ENCODE data around the gene GNPTG. TPM values are rescaled to one million over a fixed set of nuclear protein-coding genes. Genes with fewer than 3 reads are reported as not detected.
A peak's percentile ranks its signal among the peaks of the same experiment; 100 is the strongest.

GNPTG gene
- total and polyA plus RNA-seq, 2 of the 13 experiments (the other 11 are each of a cell fraction or from before 2014, with no cell fraction given), result 22.7 to 71.1 TPM

- TF ChIP-seq REXO4 (CRISPR knock-in tag; IDR thresholded peaks at IDR 0.05; ENCODE audit: borderline replicate concordance) (no peak), ZNF616 (CRISPR knock-in tag; IDR thresholded peaks at IDR 0.05; ENCODE audit: low read depth) (no peak), ZNF841 (CRISPR knock-in tag; IDR thresholded peaks at IDR 0.05; ENCODE audit: borderline replicate concordance) (no peak), DRAP1 (CRISPR knock-in tag; IDR thresholded peaks at IDR 0.05) (peak; percentile 83), ZNF501 (CRISPR knock-in tag; IDR thresholded peaks at IDR 0.05) (0 out of 2 replicates have a peak, but pooled peaks have one; percentile 64), ZNF678 (CRISPR knock-in tag; IDR thresholded peaks at IDR 0.05) (no peak), USF2 (IDR thresholded peaks at IDR 0.05; ENCODE audit: low read depth, low read length) (peak; percentile 74), USF2 (CRISPR knock-in tag; IDR thresholded peaks at IDR 0.05; ENCODE audit: borderline replicate concordance) (peak; percentile 95; the same call in 1 of the 2 replicates), DR1 (CRISPR knock-in tag; IDR thresholded peaks at IDR 0.05) (0 out of 2 replicates have a peak, but pooled peaks have one; percentile 42), ZNF570 (CRISPR knock-in tag; IDR thresholded peaks at IDR 0.05; ENCODE audit: borderline replicate concordance) (no peak), HNF4G (IDR thresholded peaks at IDR 0.05; ENCODE audit: borderline replicate concordance, low read depth, low read length) (no peak), HNF4G (CRISPR knock-in tag; IDR thresholded peaks at IDR 0.05; ENCODE audit: borderline replicate concordance, low read depth) (no peak), ZFP36 (IDR thresholded peaks at IDR 0.05; ENCODE audit: borderline replicate concordance, low read depth, low read length, partially characterized antibody) (no peak), CCDC6 (CRISPR knock-in tag; IDR thresholded peaks at IDR 0.05) (no peak), KLF9 (CRISPR knock-in tag; IDR thresholded peaks at IDR 0.05; ENCODE audit: low read depth) (peak; percentile 84; the same call in 1 of the 2 replicates), NCOR1 (IDR thresholded peaks at IDR 0.05; ENCODE audit: borderline replicate concordance, low read length) (peak; percentile 49; the same call in 1 of the 2 replicates), EP300 (IDR thresholded peaks at IDR 0.05; ENCODE audit: low read depth in 2 of 2, low read length in 2 of 2) (0 out of 4 replicates have a peak, but pooled peaks of 1 of the 2 experiments have one; percentile 21), EP300 (CRISPR knock-in tag; IDR thresholded peaks at IDR 0.05; ENCODE audit: borderline replicate concordance) (no peak), MTA3 (CRISPR knock-in tag; IDR thresholded peaks at IDR 0.05) (no peak), EEA1 (CRISPR knock-in tag; IDR thresholded peaks at IDR 0.05; ENCODE audit: borderline replicate concordance) (no peak), SP1 (IDR thresholded peaks at IDR 0.05) (no peak), SP1 (CRISPR knock-in tag; IDR thresholded peaks at IDR 0.05) (peak; percentile 93)
- TF ChIP-seq, protein P1, sequence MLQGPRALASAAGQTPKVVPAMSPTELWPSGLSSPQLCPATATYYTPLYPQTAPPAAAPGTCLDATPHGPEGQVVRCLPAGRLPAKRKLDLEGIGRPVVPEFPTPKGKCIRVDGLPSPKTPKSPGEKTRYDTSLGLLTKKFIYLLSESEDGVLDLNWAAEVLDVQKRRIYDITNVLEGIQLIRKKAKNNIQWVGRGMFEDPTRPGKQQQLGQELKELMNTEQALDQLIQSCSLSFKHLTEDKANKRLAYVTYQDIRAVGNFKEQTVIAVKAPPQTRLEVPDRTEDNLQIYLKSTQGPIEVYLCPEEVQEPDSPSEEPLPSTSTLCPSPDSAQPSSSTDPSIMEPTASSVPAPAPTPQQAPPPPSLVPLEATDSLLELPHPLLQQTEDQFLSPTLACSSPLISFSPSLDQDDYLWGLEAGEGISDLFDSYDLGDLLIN (CRISPR knock-in tag; IDR thresholded peaks at IDR 0.05; ENCODE audit: borderline replicate concordance), result no peak
- TF ChIP-seq, protein P2, sequence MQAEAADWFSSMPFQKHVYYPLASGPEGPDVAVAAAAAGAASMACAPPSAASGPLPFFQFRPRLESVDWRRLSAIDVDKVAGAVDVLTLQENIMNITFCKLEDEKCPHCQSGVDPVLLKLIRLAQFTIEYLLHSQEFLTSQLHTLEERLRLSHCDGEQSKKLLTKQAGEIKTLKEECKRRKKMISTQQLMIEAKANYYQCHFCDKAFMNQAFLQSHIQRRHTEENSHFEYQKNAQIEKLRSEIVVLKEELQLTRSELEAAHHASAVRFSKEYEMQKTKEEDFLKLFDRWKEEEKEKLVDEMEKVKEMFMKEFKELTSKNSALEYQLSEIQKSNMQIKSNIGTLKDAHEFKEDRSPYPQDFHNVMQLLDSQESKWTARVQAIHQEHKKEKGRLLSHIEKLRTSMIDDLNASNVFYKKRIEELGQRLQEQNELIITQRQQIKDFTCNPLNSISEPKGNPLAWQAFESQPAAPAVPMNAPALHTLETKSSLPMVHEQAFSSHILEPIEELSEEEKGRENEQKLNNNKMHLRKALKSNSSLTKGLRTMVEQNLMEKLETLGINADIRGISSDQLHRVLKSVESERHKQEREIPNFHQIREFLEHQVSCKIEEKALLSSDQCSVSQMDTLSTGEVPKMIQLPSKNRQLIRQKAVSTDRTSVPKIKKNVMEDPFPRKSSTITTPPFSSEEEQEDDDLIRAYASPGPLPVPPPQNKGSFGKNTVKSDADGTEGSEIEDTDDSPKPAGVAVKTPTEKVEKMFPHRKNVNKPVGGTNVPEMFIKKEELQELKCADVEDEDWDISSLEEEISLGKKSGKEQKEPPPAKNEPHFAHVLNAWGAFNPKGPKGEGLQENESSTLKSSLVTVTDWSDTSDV (CRISPR knock-in tag; IDR thresholded peaks at IDR 0.05), result no peak
Measured at GRCh38 chr16:1408171-1408837, 56.6 kb downstream of the GNPTG start (continued).
